GM12891 (cell line): ENCODE data around the gene POU5F2.

ENCODE experiments used
- PAX5 ChIP-seq: IDR thresholded peaks from 2 replicates; pipeline ENCODE4 v1.6.1; 2011; ENCODE audit warnings: low read length, moderate library complexity, mild to moderate bottlenecking; ENCODE audit not compliant: insufficient read depth, severe bottlenecking
- POLR2A ChIP-seq: IDR thresholded peaks from 2 replicates; pipeline ENCODE4 v1.6.1; 2011; ENCODE audit warnings: low read depth, low read length, control low read depth
- POLR2AphosphoS5 ChIP-seq: IDR thresholded peaks from 2 replicates; pipeline ENCODE4 v1.6.1; 2011; ENCODE audit warnings: low read depth, low read length, control low read depth
- POU2F2 ChIP-seq: IDR thresholded peaks from 2 replicates; pipeline ENCODE4 v1.6.1; 2011; ENCODE audit warnings: low read depth, mild to moderate bottlenecking, control low read depth, low read length, moderate library complexity
- SPI1 ChIP-seq: IDR thresholded peaks from 2 replicates; pipeline ENCODE4 v1.6.1; 2011; ENCODE audit warnings: low read depth, low read length, control low read depth
- TAF1 ChIP-seq: IDR thresholded peaks from 2 replicates; pipeline ENCODE4 v1.6.1; 2011; ENCODE audit warnings: low read depth, low read length, control low read depth

- TF ChIP-seq POLR2AphosphoS5 (no peak), POLR2A (no peak), TAF1 (no peak), POU2F2 (no peak), PAX5 (no peak), SPI1 (no peak)
Measured at GRCh38 chr5:93789173-93790067, 48.0 kb upstream of the POU5F2 start.
